HCEC 1CT (cell line): Measurements from ENCODE around the gene PFDN6.
"Not testable (repeated sequence)": the region's sequence is repeated elsewhere in the genome, so short reads cannot be mapped to it uniquely, and the experiment has no call there.

Experiments
- DNase-seq: peaks from one replicate; pipeline ENCODE4 v3.0.0-alpha.2; 2017

The PFDN6 gene

GRCh38 chr6:33273924-33274902 is 15.2 kb upstream of the PFDN6 start:
- no peak for DNase-seq

- not testable (repeated sequence) for DNase-seq
Measured at GRCh38 chr6:33275795-33276580, 13.4 kb upstream of the PFDN6 start.

- no peak for DNase-seq
Measured at GRCh38 chr6:33276581-33276863, 12.9 kb upstream of the PFDN6 start.

- peak; percentile 69 for DNase-seq
Measured at GRCh38 chr6:33276864-33277662, 12.3 kb upstream of the PFDN6 start, which contains the start of gene B3GALT4. Gene B3GALT4 (plus strand): TSS chr6:33277123. CDS start chr6:33277420, 297 bp downstream.

GRCh38 chr6:33277663-33278391 is 11.6 kb upstream of the PFDN6 start:
- no peak for DNase-seq

GRCh38 chr6:33278392-33278741 is 11.0 kb upstream of the PFDN6 start:
- no peak for DNase-seq

- DNase-seq, result no peak
Measured at GRCh38 chr6:33278810-33279209, 10.6 kb upstream of the PFDN6 start.

- DNase-seq, result no peak
Measured at GRCh38 chr6:33279257-33279695, 10.1 kb upstream of the PFDN6 start.

GRCh38 chr6:33279971-33280511 is 9.4 kb upstream of the PFDN6 start:
- peak; percentile 42 for DNase-seq

GRCh38 chr6:33280539-33280938 is 8.9 kb upstream of the PFDN6 start:
- DNase-seq, result no peak

GRCh38 chr6:33285214-33285613 is 4.2 kb upstream of the PFDN6 start:
- not testable (repeated sequence) for DNase-seq

- no peak for DNase-seq
Measured at GRCh38 chr6:33286946-33287914, 2.2 kb upstream of the PFDN6 start.

- no peak for DNase-seq
Measured at GRCh38 chr6:33288141-33288920, 1.1 kb upstream of the PFDN6 start.

GRCh38 chr6:33289784-33290315 is 449 bp downstream of the PFDN6 start:
- no peak for DNase-seq

GRCh38 chr6:33290459-33290858 is 1.1 kb downstream of the PFDN6 start:
- no peak for DNase-seq

GRCh38 chr6:33292996-33293682 is 3.7 kb downstream of the PFDN6 start:
- no peak for DNase-seq

- DNase-seq, result no peak
Measured at GRCh38 chr6:33294086-33294823, 4.9 kb downstream of the PFDN6 start.

GRCh38 chr6:33295621-33296369 is 6.4 kb downstream of the PFDN6 start:
- no peak for DNase-seq
